ENCODE data around the gene CTIF.

CTIF gene

DNA sequence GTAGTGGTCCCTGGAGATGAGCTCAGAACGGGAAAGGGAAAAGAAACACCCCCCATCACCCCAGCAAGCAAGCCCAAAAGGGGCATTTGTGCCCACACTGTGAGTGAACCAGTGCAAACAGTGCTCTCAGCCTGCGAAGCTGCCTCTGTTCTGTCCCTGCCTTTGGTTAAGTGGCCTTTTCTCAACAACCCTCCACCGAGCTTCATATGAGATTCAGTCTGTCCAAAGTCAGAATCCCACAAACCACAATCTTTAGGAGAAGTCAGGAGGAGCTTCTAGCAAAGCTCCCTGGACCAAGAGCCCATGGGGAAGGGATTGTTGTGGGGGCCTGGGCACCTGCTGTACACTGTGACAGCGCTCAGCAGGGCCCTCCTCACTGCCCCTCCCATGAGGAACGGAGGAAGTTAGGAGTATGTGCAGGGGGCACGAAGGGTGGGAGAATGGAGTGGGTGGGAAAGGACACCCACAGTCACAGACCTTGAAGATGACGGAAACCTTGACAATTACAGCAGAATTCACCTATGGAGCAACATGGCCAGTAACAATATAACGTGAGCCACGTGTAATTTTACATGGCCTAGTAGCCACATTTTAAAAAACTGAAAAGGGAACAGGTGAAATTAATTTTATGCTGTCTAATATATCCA, 292.4 kb downstream of the CTIF start:
- DNase-seq (ENCODE audit: low read depth, low spot score) = no peak

DNA sequence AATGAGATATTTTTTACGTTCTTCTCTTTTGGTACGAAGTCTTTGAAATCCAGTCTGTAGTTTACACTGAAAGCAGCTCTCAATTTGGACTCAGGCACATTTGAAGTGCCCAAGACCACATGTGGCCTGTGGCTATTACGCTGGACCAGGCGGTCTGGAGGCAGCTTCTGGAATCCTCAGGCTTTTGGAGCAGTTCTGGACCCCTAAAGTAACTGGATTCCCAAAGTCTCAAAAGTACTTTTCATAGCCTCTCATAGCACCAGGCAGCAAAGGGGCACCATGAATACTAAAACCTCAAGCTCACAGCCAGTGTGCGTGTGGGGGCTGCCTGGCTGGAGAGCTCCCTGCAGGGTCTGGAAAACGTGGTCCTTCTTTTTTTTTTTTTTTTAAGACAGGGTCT, 293.0 kb downstream of the CTIF start:
- no peak for DNase-seq (ENCODE audit: low read depth, low spot score)

DNA sequence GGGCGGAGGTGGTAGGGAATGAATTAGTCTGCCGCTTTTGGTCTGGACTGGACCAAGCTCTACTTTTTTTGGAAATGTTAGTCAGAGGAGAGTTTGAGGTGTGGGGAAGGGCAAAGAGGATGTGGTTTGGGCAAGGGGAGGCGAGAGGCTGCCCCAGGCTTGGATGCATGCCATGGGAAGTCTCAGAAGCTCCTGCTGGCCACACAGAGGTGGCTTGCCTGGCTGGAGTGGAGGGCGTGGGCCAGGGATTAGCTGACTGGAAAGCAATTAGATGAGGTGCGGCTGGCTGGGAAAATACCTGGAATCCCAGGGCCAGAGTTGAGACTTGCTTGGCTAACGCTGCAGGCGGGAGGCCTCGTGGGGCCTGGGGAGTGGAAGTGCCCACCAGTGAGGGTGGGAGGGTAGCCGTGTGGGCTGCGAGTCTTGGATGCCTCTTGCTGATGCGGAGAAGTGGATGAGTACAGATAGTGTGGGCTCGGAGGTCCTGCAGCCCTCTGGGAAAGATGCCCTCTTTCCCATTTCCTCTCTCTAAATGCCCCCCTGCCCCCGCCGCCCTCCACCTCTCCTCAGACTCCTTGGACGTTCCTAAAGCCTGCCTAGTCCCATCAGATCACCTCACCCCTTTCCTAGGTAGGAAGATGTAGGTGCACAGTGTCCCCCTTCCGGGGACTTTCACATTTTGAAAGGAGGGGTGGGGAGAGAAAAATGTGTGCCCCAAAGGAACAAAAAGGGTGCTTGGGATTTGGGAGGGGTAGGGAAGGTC, 294.3 kb downstream of the CTIF start:
- DNase-seq (ENCODE audit: low read depth, low spot score) = no peak

DNA sequence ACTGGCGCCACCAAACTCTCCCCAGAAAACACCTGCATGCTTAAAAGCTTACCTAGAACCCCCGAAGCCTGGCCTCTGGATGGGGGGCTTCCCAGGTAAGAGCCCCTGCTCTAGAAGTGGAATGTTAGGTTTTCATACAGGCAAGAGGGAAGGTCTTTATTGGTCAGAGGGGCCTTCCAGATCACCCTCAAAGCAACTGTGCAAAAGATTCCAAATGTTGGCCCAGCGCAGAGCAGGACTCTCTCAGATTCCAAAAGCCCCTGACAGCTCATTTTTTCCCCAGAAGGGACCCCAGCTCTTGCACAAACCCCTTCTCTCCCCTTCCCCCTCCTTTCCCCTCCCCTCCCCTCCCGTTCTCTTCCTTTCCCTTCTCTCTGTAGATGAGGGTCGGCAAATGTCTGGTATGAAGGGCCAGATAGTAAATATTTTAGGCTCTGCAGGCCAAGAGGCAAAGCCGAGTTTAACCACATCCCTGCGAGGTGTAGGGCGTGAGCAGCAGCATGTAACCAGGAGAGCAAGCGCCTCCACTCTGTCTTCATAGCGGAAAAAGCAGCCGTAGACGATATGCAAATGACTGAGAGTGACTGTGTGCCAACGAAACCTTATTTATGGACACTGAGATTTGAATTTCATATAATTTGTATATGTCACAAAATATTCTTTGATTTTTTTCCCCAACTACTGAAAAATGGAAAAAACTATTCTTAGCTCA, 295.0 kb downstream of the CTIF start:
- DNase-seq (ENCODE audit: low read depth, low spot score) = no peak

DNA sequence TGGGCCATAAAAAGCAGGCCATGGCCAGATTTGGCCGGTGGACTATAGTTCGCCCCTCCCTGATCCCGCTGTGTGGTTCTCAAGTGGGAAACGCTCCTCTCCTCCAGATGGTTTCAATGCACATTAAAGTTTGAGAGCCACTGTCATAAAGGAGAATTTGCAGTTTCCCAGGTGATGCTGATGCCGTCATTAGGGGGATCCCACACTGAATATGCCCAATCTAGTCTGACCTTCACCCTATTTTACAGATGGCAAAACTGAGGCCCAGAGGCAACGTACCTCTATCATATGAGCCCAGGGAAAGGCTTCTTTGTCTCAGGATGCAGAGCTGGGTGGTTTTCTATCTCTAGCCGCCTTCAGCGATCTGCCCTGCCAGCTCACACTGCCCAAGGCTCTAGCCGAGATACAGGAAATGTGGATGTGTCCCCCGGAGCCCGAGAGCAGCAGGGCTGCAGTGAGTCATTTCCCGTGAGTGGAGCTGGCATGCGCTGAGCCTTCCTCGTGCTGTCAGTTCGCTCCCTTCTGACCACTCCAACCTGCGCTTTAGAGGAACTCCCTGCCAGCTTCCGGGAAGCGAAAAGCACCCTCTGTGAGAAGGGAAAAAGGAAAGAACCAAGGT, 295.7 kb downstream of the CTIF start:
- DNase-seq (ENCODE audit: low read depth, low spot score) = peak; percentile 88

DNA sequence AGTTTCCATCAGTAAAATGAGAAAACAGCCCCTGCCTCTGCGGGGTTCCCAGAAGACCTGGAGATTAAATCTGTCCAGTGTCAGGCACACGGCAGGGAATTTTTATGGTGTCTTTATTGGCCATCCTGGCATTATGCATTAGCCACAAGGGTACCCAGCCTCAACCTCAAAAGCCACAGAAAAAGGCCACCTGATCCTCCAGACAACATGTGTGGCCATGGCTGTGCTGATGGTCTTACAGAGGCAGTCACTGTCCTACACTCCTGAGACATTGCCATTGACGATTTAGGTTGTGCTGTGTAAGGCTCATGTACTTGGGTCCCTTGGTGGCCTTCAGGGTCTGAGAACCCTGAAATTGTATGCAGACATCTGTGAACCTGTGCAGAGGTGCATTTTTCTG, 296.3 kb downstream of the CTIF start:
- no peak for DNase-seq (ENCODE audit: low read depth, low spot score)

DNA sequence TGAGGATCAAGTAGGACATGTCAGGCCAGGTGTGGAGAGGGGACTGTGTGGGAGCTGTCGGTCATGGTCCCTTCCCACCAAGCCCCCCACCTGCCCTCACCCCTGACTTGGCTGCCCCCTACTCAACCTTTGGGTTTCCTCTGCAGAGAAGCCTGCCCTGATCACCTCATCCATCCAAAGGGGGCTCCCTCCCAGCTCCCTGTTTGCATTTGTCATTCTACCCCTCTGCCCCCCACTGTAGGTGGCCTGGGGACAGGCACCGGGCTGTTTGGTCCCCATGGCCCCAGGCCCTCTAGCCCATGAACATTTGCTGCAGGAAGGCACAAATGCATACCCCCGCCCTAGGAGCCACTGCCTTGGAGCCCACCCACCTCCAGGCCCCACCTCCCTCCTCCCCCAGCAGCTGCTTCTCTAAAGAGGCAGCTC, 296.9 kb downstream of the CTIF start:
- DNase-seq (ENCODE audit: low read depth, low spot score) = no peak

DNA sequence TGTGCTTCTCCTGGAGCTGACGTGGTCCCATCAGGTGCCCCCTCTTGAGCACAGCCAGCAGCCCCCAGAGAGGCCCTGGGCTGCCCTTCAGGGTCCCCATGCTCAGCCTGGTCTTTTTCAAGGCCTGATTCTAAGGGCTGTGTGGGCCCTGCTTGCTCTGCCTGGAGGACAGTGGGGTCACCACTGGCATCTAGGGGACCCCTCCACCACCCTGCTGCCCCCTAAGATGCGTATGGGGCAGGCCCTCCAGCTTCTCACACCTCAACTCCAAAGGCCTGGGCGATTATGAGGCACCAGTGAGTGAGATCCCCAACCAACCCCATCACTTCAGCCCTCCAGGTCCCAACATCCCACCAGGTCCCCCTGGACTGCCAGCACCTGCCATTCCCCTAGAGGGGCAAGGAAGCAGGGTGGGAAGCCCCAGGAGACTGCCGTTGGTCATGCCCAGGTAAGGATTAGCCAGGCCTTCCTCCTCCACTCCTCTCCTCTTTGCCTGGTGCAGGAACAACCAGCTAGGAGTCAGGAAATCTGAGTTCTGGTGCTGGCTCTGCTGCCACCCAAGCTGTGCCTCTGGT, 297.5 kb downstream of the CTIF start:
- DNase-seq (ENCODE audit: low read depth, low spot score) = no peak

DNA sequence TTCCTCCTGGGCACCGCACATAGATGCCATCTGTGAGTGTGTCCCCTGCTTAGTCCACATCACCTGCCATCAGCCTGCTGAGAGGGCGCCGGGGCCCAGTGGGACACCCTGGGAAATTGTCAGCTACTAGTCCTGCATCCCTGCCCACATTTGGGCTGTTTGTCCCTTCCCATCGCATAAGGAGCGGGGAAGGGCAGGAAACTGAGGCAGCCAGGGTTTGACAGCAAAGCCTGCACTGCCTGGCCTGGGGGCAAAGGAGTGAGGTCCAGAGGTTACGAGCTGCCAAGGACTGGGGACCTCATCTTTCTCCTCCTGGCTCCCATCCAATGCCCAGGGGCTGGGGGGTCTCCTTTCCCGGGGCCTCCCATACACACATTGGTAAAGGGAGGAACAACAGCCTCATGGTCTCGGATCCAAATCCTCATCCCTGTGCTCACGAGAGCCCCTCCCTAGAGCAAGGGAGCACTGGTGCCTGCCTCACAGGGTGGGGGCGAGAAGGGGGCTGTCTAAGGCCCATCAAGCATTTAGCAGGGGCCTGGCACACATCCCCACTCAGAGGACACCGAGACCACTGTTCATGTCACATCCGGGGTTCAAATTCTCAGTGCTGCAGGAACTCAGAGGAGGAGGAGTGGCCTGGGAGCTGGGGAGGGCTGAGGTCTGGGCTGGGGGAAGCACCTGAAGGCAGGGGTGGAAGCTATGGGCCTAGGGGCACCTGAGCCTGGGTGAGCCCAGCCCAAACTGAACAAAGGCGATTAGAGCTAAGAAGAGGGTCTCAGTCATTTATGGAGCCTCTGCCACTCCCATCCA, 298.2 kb downstream of the CTIF start:
- no peak for DNase-seq (ENCODE audit: low read depth, low spot score)

DNA sequence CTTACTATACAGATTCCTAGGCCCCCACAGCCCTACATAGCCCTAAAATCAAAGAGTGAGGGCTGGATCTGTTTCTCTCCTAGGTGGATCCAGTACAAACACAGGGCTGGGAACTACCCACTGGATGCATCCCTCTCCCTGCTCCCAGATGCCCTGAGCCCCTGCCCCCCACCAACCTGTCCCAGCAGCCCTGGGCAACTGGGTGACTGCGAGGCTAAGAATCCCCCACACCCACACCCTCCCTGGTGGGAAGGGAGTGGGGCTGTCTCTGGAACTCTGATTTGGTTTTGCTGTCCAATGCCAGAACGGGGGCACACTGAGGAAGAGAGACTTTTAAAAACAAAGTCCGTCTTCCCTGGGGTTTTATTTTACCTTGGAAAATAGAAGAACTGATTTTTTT, 298.8 kb downstream of the CTIF start:
- no peak for DNase-seq (ENCODE audit: low read depth, low spot score)

DNA sequence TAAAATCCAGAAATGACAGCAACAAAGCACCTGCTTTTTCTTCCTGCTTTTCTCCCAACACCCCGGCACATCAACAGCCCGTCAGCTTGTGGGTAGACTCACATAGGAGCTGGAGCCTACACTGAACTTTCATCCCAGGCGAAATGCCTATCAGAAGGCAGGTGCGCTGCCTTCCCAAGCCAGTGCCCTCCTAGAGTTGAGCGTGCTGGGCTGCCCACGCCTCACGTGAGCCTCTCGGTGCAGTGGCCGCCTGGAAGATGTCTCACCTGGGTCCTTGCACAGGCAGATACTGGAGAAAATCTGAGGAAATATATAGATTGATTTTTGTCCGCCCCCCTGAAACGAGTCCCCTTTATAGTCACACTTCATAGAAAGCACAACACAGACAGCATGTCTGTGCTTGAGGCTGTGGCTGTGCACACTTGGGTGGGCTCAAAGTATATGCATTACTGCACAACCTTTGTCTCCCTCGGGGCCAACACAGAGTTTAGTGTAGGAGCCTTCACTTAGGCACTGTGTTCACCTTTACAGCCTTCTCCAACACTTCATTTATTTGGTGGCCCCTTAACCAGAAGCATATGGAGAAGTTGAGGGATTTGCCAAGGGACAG, 299.4 kb downstream of the CTIF start:
- DNase-seq (ENCODE audit: low read depth, low spot score) = no peak

DNA sequence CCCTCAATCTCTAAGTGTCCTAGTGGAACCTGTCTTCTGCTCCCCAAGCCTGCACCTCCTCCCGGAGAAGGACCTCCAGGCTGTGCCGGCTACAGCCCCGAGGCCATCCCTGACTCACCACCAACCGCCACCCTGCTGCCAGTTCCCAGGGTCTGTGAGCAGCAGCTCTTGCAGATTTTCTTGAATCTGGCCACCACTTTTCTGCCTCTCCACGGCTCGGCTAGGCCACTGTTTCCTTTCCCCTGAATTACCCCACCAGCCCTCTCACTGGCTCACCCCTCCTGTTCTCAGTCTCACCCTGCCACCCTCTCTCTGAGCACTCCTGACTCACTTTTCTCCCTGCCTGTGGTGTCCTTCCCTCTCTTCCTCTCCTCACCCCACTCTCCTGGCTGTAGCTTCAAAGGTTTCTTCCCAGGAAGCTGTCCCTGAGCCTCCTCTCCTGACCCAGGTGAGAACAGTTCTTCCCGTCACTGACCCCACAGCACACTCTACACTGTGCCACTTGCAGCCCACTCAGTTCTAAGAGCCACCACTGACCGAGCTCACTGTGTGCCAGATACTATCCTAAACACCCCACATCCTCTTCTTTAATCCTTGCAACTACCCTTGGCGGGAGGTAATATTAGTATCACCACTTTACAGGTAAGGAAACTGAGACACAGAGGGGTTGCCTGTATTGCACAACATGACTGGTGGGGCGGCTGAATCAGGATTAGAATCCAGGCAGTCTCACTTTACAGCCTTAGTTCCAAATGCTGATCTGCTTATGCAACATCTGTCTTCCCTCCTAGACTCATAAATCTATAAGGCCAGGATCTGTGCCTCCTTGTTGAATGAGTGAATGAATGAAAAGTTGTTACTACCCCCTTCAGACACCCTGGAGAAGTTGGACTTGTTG, 300.3 kb downstream of the CTIF start:
- no peak for DNase-seq (ENCODE audit: low read depth, low spot score)

DNA sequence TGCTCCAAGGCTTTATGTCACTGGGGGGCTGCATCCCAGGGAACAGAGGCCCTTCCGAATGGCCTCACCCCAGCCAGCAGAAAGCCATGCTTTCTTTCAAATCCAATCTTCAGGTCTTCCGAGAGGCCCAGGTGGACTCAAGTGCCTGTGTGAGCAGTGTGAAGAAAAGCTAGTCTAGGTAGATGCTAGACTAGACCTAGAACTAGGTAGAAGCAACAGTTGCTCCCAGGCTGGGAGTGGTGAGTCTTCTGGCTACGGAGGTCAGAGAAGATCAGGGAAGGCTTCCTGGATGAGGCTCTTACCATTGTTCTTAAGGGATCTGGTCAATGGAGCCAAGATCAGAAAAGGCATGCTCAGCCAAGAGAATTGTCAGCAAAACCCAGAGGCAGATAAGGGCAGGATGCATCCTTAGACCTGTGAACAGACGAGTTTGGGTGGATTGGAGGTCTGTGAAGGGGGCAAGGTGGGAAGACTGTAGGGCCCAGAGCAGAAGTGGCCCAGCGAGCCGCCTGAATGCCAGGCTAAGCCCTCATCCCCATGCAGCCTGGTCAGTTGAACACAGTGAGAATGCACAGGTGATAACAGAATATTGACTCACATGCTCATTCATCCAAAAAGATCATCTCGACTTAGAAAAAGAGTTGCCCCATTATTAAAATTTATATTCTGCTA, 301.1 kb downstream of the CTIF start:
- DNase-seq (ENCODE audit: low read depth, low spot score) = no peak

DNA sequence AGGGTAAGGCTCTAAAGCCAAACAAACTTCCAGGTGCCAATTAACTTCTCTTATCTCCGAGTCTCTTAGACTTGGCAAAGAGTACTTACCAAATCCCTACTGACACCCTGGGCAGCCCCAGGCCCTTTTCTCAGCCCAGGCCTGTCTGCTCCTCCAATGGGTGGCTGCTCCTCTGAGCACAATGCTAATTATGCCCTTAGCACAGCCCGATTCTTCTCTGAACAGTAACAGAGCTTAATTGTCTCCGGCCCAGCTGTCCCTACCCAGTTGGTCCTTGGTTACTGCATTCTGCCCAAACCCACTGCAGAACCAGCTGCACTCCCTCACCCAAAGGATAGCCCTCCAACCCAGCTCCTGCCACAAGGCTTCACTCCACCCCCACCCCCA, 301.7 kb downstream of the CTIF start:
- DNase-seq (ENCODE audit: low read depth, low spot score) = no peak

DNA sequence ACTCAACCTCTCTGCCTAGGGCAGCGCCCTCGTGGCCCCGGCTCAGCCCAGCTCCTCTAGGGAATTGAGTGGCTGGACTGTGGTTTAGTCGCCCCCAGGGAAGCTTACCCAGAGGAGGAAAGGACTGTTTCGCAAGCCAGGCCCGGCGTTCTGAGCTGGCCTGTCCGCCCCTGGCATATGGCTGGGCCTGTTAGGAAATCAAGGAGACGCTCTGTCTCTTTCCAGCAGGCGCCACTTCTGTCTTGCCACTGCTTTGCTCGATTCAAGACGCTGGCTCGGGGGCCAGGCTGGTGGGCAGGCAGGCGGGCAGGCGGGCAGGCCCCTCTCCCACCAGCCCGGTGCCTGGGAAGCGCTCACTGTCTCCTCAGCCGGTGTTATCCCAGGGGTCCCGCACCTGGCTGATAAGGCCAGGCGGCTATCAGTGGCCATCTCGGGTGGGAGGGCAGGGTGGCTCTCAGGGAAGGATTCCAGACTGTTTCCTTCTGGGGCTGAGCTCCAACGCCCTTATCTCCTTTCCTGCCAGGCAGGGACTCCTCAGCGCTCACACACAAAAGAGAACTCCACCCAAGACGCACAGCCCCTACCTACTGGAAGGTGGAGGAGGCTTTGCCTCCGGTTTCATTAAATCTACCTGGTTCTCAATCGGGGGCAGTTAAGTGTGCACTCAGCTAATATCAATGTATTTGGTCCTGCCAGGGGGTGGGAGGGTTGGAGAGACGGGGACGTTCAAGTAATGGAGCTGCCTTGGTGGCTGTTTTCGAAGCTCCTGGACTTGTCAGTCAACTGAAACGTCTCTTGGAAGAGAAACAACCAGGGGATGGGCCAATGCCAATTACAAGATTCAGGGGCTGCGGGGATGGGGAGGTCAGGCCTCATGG, 302.8 kb downstream of the CTIF start:
- DNase-seq (ENCODE audit: low read depth, low spot score) = no peak

DNA sequence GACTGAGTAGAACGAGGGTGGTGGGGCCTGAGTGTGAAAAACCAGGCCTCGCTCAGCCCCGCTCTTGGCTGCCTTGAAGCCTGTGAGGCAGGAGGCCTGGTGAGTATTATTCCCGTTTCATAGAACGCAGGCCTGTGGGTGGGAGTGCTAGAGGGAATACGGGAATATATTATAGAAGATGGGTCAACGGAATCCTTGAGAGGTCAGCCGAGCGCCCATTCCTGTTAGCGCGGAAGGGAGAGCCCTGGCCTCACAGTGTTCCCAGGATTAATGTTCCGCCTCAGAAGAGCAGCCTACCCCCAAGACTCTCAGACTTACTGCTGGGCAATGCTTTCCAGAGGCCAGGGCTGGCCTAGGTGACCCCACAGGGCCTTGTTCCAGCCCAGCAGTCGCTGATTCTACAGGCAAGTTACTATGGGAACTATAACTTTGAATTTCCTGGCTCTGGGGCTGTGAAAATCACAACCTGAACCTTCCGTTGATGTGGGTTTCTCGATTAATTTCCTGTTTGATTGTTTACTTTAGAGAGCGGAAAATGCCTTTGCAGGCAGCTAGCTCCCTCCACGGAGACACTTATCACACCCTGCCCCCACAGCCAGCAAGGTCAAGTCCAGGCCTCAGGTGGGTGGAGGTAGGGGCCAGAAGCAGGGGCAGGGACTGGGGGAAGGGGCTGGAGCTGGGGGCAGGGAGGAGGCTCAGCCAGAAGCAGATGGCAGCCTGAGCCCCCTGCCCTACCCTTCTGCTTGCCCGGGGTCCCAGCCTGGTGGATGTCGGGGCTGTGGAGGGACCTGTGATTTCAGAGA, 303.6 kb downstream of the CTIF start:
- DNase-seq (ENCODE audit: low read depth, low spot score) = no peak

DNA sequence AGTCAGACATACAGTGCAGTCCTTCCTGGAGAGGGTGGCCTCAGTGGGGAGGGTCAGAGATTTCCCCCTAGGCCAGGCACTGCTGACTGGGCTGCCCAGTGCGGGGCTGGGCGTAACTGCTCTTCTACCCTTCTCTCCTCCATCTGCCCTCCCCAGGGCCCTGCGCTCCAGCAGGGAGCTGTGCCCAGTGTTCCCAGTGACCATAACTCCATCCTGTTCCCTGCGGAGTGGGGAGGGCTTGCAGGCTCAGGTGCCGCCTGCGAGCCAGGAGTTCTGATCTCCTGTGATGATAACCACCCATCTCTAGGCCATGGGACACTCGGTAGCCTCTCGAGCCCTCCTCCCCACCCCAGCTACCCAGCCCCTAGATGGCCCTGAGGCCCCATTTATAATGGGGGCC, 304.3 kb downstream of the CTIF start:
- no peak for DNase-seq (ENCODE audit: low read depth, low spot score)

Measured in smooth muscle cell of the brain vasculature (primary cell).